Breast epithelium (tissue), 4 donors: ENCODE results near the gene CDH4. TPM values are rescaled to one million over a fixed set of nuclear protein-coding genes. Genes with fewer than 3 reads are reported as not detected.
A peak's percentile ranks its signal among the peaks of the same experiment; 100 is the strongest.
"Not testable (repeated sequence)": the region's sequence is repeated elsewhere in the genome, so short reads cannot be mapped to it uniquely, and the experiment has no call there.

ENCODE experiments used
- DNase-seq, 2 donors: peaks; one replicate each; pipeline ENCODE4 v3.0.0-alpha.2; 2019; ENCODE audit warnings: low spot score in 2 of 2
- H3K27ac ChIP-seq, 2 donors: fragments of 200-600 bp; sonication (generic) in 1 of 2; one replicate each; pipeline ENCODE4 v1.5.1; 2016 to 2019; ENCODE audit warnings: mild to moderate bottlenecking in 1 of 2
- H3K27me3 ChIP-seq, 2 donors: fragments of 200-600 bp; sonication (generic) in 1 of 2; one replicate each; pipeline versions ENCODE4 v1.5.1 to v1.6.0; 2017 to 2019; ENCODE audit warnings: control low read depth in 1 of 2, mild to moderate bottlenecking in 1 of 2
- H3K36me3 ChIP-seq: fragments of 200-600 bp; one replicate; pipeline ENCODE4 v1.5.1; 2019
- H3K4me1 ChIP-seq, 2 donors: fragments of 200-600 bp; sonication (generic); one replicate each; pipeline ENCODE4 v1.5.1; 2016 to 2019; ENCODE audit warnings: control low read depth in 1 of 2
- H3K4me3 ChIP-seq, 3 donors: fragments of 200-600 bp; sonication (generic); 1 replicate in 2 of 3; 2 replicates in 1 of 3; pipeline ENCODE4 v1.5.1; 2016 to 2019; ENCODE audit warnings: mild to moderate bottlenecking in 3 of 3, moderate library complexity in 2 of 3
- H3K9me3 ChIP-seq, 2 donors: fragments of 200-600 bp; sonication (generic) in 1 of 2; one replicate each; pipeline ENCODE4 v1.5.1; 2016 to 2019; ENCODE audit warnings: control low read depth in 1 of 2
- POLR2A ChIP-seq: fragments of 450-650 bp; IDR thresholded peaks from one replicate; pipeline ENCODE4 v1.6.1; 2016; ENCODE audit warnings: antibody characterized with exemption, mild to moderate bottlenecking, moderate library complexity
- POLR2AphosphoS5 ChIP-seq, 3 donors: sonication (generic); formaldehyde crosslinking; IDR thresholded peaks; one replicate each; pipeline ENCODE4 v1.6.1; 2017; ENCODE audit warnings: antibody characterized with exemption in 3 of 3
- intact Hi-C: fragments of 100-400 bp; cut with DNase I; formaldehyde crosslinking; loops from one replicate; pipeline ENCODE4 v1.15.1; 2023; ENCODE audit warnings: low total_unique reads
- total RNA-seq, 3 donors: library from RNA; depleted of rRNA; stranded (reverse); fragments of >200 nt; gene quantifications; one replicate each; pipeline ENCODE4 v1.1.0, GENCODE V29; 2016
- TF ChIP-seq, protein P1 (sequence below), 3 donors: fragments of 450-650 bp; IDR thresholded peaks; one replicate each; pipeline ENCODE4 v1.5.1; 2016 to 2017; ENCODE audit warnings: antibody characterized with exemption in 3 of 3, mild to moderate bottlenecking in 3 of 3, moderate library complexity in 3 of 3

CDH4 gene
- total RNA-seq, 3 donors from 2014 or later = under 0.01 TPM; not detected in 2

DNA sequence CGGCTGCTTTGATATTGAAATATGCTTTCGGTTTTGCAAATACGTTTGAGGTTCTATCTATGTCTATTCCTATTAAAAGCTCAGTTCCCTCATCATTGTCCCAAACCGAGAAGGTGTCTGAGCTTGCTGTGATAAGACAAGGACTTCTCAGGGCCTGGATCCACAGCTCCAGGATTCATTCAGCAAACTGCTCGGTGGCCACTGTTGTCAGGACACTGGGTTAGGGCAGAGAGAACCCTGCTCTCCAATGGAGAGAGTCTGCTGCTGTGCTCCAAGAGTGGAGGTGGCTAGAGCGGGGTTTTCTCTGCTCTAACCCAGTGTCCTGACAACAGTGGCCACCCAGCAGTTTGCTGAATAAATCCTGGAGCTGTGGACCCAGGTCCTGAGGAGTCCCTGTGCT lies 198.5 kb downstream of the CDH4 start:
- H3K27me3 ChIP-seq = no peaks in the 10 kb centered on the region
- DNase-seq = no peak

DNA sequence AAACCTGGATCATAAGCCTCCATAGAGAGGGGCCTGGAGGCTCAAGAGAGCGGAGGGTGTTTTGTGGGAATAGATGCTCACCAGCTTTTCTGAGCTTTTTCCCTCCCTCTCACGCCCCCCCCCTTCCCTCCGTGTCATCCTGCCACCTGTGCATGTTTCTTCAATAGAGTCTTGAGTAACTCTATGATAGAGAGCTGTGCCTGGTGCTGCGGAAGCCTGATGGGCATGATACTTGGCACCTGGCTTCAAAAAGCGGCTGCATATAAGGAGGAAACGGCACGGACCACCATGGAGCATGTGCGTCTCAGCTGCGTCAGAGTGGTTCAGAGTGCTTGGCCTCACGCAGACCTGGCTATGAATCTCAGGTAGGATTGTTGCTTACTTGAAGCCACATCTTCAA lies 198.9 kb downstream of the CDH4 start:
- Histone ChIP-seq H3K4me3 (no peak overlapping the region), H3K27me3 (no peaks in the 10 kb centered on the region), H3K27ac (no peak overlapping the region), H3K36me3 (no peaks in the 10 kb centered on the region), H3K4me1 (no peaks in the 10 kb centered on the region), H3K9me3 (no peaks in the 10 kb centered on the region)
- intact Hi-C loops = no loop called here
- TF ChIP-seq, protein P1, sequence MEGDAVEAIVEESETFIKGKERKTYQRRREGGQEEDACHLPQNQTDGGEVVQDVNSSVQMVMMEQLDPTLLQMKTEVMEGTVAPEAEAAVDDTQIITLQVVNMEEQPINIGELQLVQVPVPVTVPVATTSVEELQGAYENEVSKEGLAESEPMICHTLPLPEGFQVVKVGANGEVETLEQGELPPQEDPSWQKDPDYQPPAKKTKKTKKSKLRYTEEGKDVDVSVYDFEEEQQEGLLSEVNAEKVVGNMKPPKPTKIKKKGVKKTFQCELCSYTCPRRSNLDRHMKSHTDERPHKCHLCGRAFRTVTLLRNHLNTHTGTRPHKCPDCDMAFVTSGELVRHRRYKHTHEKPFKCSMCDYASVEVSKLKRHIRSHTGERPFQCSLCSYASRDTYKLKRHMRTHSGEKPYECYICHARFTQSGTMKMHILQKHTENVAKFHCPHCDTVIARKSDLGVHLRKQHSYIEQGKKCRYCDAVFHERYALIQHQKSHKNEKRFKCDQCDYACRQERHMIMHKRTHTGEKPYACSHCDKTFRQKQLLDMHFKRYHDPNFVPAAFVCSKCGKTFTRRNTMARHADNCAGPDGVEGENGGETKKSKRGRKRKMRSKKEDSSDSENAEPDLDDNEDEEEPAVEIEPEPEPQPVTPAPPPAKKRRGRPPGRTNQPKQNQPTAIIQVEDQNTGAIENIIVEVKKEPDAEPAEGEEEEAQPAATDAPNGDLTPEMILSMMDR (IDR thresholded peaks at IDR 0.05) = no peak
- TF ChIP-seq POLR2A = no peak
- no peak for DNase-seq

More for the DNA sequence above, 198.5 kb downstream of the CDH4 start:
- TF ChIP-seq POLR2AphosphoS5 (IDR thresholded peaks at IDR 0.05) (no peak), POLR2A (no peak)
- TF ChIP-seq, protein P1 (IDR thresholded peaks at IDR 0.05) = no peak
- intact Hi-C loops = no loop called here
- Histone ChIP-seq H3K36me3 (no peaks in the 10 kb centered on the region), H3K27ac (no peak overlapping the region), H3K9me3 (no peaks in the 10 kb centered on the region), H3K4me3 (no peak overlapping the region), H3K4me1 (no peaks in the 10 kb centered on the region)

DNA sequence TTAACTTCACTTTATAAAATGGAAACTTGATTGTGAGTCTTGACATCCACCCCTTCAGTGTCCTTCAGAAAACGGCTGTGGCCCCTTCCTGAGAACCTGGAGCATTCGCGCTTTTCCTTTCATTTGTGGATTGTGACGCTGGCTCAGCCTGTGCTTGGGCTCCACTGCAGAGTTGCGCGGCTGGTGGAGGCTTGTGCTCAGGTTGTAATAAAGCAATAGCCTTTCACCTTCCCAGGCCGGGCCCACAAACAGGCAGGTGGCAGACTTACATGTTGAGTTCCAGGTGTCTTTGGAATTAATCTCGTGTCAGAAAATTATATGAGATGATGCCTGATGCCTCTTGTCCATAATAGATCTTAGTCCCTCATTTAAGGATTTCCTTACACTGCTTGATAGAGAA lies 199.9 kb downstream of the CDH4 start:
- peak in 1 of 2 donors; percentile 11 for DNase-seq
- intact Hi-C loops = no loop called here

DNA sequence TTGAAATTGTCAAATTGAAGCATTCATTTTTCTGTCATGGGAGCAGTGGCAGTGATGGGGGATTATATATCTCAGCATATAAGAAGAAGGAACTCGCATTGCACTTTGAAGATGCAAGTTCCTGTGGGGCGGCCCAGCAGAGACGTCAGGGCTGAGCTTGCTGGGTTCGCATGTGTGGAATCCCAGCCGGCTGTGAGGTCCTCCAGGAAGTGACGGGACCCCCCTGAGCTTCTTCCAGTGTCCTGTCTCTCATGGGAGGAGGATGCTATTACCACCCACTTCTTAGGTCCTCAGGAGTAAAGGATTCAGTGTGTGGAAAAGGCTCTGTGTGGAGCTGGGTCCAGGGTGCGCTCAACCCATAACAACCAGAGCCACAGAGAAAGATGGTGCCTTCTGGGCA lies 201.2 kb downstream of the CDH4 start:
- no peaks in the 10 kb centered on the region for H3K27me3 ChIP-seq
- no peaks in the 10 kb centered on the region for H3K4me1 ChIP-seq
- peak in 1 of 2 donors; percentile 4 for DNase-seq
- no peaks in the 10 kb centered on the region for H3K9me3 ChIP-seq
- H3K36me3 ChIP-seq = no peaks in the 10 kb centered on the region
- H3K27ac ChIP-seq = no peak overlapping the region
- no peak overlapping the region for H3K4me3 ChIP-seq
- TF ChIP-seq, protein P1 (IDR thresholded peaks at IDR 0.05) = no peak
- TF ChIP-seq POLR2AphosphoS5 (IDR thresholded peaks at IDR 0.05) (no peak), POLR2A (no peak)
- intact Hi-C loops = no loop called here

More for the DNA sequence above, 199.9 kb downstream of the CDH4 start:
- H3K4me3 ChIP-seq = no peak overlapping the region
- TF ChIP-seq POLR2AphosphoS5 (IDR thresholded peaks at IDR 0.05) = no peak
- no peaks in the 10 kb centered on the region for H3K36me3 ChIP-seq
- H3K4me1 ChIP-seq = no peaks in the 10 kb centered on the region
- H3K27ac ChIP-seq = no peak overlapping the region
- no peaks in the 10 kb centered on the region for H3K27me3 ChIP-seq
- no peaks in the 10 kb centered on the region for H3K9me3 ChIP-seq

DNA sequence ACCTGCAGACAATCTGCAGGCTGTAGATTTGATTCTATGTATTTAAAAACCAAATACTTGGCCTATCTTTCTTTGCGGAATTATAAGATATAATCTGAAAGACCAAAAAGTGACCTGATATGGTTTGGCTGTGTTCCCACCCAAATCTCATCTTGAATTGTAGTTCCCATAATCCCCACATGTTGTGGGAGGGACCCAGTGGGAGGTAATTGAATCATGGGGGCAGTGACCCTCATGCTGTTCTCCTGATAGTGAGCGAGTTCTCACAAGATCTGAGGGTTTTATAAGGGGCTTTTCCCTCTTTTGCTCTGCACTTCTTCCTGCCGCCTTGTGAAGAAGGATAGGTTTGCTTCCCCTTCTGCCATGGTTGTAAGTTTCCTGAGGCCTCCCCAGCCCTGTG lies 201.6 kb downstream of the CDH4 start:
- intact Hi-C loops, DNase-seq, H3K9me3 ChIP-seq, H3K27ac ChIP-seq, H3K27me3 ChIP-seq, H3K4me3 ChIP-seq, H3K36me3 ChIP-seq, H3K4me1 ChIP-seq: not testable (repeated sequence)

DNA sequence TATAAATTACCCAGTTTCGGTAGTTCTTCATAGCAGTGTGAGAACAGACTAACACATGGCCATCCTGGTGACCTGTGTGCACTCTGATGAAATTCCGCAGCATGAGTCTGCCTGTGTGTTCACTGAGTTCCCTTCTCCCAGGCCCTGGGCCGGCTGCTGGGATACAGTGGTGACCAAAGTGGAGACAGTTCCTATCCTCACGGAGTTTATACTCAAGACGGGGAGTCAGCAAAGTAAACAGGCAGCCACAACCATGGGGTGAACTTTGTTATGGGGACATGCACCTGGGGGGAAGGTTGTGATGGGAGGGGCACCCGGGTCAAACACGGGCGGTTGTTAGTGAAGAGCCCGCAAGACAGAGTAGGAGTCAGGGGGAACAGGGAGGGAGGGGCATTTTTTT lies 202.0 kb downstream of the CDH4 start:
- Histone ChIP-seq H3K4me1 (no peaks in the 10 kb centered on the region), H3K27me3 (no peaks in the 10 kb centered on the region), H3K4me3 (no peak overlapping the region), H3K27ac (no peak overlapping the region), H3K9me3 (no peaks in the 10 kb centered on the region), H3K36me3 (no peaks in the 10 kb centered on the region)
- intact Hi-C loops = no loop called here
- peak in 1 of 2 donors; percentile 1 for DNase-seq
- TF ChIP-seq POLR2AphosphoS5 (IDR thresholded peaks at IDR 0.05) (no peak), POLR2A (no peak)
- TF ChIP-seq, protein P1 (IDR thresholded peaks at IDR 0.05) = no peak
